Thyroid gland (tissue), 4 donors: ENCODE results near the gene IL17RA. TPM values are rescaled to one million over a fixed set of nuclear protein-coding genes. Genes with fewer than 3 reads are reported as not detected.
A peak's percentile ranks its signal among the peaks of the same experiment; 100 is the strongest.
"Not testable (repeated sequence)": the region's sequence is repeated elsewhere in the genome, so short reads cannot be mapped to it uniquely, and the experiment has no call there.

Source experiments
- DNase-seq, 2 donors: peaks; one replicate each; pipeline ENCODE4 v3.0.0-alpha.2; 2019
- H3K27ac ChIP-seq, 3 donors: fragments of 200-600 bp; sonication (generic); 1 replicate in 2 of 3; 2 replicates in 1 of 3; pipeline ENCODE4 v1.5.1; 2016 to 2019; ENCODE audit warnings: mild to moderate bottlenecking in 1 of 3, moderate library complexity in 1 of 3
- H3K27me3 ChIP-seq: fragments of 200-600 bp; sonication (generic); one replicate; pipeline ENCODE4 v1.5.1; 2019
- H3K36me3 ChIP-seq, 2 donors: fragments of 200-600 bp; sonication (generic); one replicate each; pipeline ENCODE4 v1.5.1; 2016 to 2019
- H3K4me1 ChIP-seq, 2 donors: fragments of 200-600 bp; sonication (generic); one replicate each; pipeline ENCODE4 v1.5.1; 2017 to 2019
- H3K4me3 ChIP-seq, 3 donors: fragments of 200-600 bp; sonication (generic); replicated peaks in 1 of 3; 1 replicate in 2 of 3; 2 replicates in 1 of 3; pipeline ENCODE4 v1.5.1; 2016; ENCODE audit warnings: mild to moderate bottlenecking in 1 of 3
- H3K9me3 ChIP-seq: fragments of 200-600 bp; sonication (generic); one replicate; pipeline ENCODE4 v1.5.1; 2017
- POLR2A ChIP-seq, 2 donors: fragments of 450-650 bp; IDR thresholded peaks; one replicate each; pipeline ENCODE4 v1.6.1; 2017; ENCODE audit warnings: antibody characterized with exemption in 2 of 2, mild to moderate bottlenecking in 2 of 2, moderate library complexity in 1 of 2
- WGBS, 2 donors: methylation state at CpG; one replicate each; pipeline ENCODE4 v1.1.5; 2017; 5-methylcytosine and 5-hydroxymethylcytosine counted together
- intact Hi-C: fragments of 100-400 bp; cut with DNase I; formaldehyde crosslinking; loops from one replicate; pipeline ENCODE4 v1.15.1; 2023
- total RNA-seq, 4 donors: library from RNA; depleted of rRNA; stranded (reverse); fragments of >200 nt; gene quantifications; one replicate each; pipeline ENCODE4 v1.2.3, GENCODE V29; 2016
- TF ChIP-seq, protein P1 (sequence below), 6 experiments: fragments of 200-600 bp in 3 of 6; fragments of 450-650 bp in 3 of 6; sonication (generic) in 3 of 6; IDR thresholded peaks; one replicate each; pipeline ENCODE4 v1.5.1; 2016 to 2019; ENCODE audit warnings: antibody characterized with exemption in 6 of 6, mild to moderate bottlenecking in 2 of 6, inconsistent platforms in 1 of 6, moderate library complexity in 1 of 6

The IL17RA gene, protein sequence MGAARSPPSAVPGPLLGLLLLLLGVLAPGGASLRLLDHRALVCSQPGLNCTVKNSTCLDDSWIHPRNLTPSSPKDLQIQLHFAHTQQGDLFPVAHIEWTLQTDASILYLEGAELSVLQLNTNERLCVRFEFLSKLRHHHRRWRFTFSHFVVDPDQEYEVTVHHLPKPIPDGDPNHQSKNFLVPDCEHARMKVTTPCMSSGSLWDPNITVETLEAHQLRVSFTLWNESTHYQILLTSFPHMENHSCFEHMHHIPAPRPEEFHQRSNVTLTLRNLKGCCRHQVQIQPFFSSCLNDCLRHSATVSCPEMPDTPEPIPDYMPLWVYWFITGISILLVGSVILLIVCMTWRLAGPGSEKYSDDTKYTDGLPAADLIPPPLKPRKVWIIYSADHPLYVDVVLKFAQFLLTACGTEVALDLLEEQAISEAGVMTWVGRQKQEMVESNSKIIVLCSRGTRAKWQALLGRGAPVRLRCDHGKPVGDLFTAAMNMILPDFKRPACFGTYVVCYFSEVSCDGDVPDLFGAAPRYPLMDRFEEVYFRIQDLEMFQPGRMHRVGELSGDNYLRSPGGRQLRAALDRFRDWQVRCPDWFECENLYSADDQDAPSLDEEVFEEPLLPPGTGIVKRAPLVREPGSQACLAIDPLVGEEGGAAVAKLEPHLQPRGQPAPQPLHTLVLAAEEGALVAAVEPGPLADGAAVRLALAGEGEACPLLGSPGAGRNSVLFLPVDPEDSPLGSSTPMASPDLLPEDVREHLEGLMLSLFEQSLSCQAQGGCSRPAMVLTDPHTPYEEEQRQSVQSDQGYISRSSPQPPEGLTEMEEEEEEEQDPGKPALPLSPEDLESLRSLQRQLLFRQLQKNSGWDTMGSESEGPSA
- 10 to 100 TPM; 10.3 to 19.1 (median 15.5) TPM for total RNA-seq

DNA sequence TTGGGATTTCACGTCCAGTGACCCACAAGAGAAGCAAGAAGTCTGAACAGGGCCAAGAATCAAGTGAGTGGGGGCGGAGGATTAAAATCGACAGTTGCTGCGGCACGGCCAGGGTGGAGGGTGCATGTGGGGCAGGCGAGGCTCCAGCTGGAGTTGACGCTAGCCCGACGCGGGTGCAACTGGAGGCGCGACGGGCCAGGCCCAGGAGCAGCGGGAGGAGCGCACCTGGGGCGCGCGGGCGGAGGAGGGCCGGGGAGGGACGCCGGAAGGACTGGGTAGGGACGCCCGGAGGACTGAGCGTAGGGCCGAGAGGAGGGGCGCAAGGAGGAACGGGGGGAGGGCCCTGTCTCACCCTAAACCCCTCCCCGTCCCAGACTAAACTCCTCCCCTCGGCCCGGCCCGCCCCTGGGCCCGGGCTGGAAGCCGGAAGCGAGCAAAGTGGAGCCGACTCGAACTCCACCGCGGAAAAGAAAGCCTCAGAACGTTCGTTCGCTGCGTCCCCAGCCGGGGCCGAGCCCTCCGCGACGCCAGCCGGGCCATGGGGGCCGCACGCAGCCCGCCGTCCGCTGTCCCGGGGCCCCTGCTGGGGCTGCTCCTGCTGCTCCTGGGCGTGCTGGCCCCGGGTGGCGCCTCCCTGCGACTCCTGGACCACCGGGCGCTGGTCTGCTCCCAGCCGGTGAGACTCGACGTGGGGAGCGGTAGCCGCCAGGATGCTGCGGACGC lies at the start of gene IL17RA:
TSS of gene IL17RA (plus strand) at position 447 of the 723 bp plus-strand sequence. CDS start at position 539, 92 bp downstream.
- H3K36me3 ChIP-seq = no peaks in the 10 kb centered on the region
- intact Hi-C loops = no loop called here
- TF ChIP-seq, protein P1, sequence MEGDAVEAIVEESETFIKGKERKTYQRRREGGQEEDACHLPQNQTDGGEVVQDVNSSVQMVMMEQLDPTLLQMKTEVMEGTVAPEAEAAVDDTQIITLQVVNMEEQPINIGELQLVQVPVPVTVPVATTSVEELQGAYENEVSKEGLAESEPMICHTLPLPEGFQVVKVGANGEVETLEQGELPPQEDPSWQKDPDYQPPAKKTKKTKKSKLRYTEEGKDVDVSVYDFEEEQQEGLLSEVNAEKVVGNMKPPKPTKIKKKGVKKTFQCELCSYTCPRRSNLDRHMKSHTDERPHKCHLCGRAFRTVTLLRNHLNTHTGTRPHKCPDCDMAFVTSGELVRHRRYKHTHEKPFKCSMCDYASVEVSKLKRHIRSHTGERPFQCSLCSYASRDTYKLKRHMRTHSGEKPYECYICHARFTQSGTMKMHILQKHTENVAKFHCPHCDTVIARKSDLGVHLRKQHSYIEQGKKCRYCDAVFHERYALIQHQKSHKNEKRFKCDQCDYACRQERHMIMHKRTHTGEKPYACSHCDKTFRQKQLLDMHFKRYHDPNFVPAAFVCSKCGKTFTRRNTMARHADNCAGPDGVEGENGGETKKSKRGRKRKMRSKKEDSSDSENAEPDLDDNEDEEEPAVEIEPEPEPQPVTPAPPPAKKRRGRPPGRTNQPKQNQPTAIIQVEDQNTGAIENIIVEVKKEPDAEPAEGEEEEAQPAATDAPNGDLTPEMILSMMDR (IDR thresholded peaks at IDR 0.05) = no peak
- TF ChIP-seq POLR2A (IDR thresholded peaks at IDR 0.05) = peak in 1 of 2 donors; percentile 81
- peak within 1 kb of the TSS; percentile 48 to 87 (median 49) for H3K27ac ChIP-seq
- H3K4me1 ChIP-seq = peaks cover 5 to 11% of the 10 kb centered on the region in 2 donors
- peak; percentile 90 to 92 for DNase-seq
- peak within 1 kb of the TSS; percentile 55 to 100 (median 91) for H3K4me3 ChIP-seq
- H3K9me3 ChIP-seq = no peaks in the 10 kb centered on the region
- 0 to 3% methylated on average over 10 to 20 of the region's 68 CpGs for WGBS, 2 donors
- no peaks in the 10 kb centered on the region for H3K27me3 ChIP-seq

DNA sequence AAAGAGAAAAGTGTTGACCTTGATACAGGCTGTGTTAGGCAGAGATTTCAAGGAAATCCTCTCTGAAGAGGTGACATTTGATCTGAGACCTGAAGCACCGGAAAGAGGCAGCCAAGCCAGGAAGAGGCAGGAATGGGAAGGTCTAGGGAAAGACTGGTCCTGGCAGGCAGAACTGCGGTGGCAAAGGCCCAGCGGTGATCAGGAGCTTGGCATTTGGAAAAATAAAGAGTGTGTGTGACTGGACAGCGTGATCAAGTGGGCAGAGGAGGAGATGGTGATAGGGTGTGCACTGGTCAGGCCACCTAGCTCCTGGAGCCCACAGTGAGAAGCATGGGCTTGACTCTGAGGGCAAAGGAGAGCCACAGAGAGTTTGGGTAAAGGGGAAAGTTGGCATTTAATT lies 49.6 kb upstream of the IL17RA start:
- DNase-seq = peak; percentile 66 to 86
- H3K9me3 ChIP-seq = no peaks in the 10 kb centered on the region
- H3K36me3 ChIP-seq = no peaks in the 10 kb centered on the region
- H3K4me3 ChIP-seq = no peak overlapping the region
- peaks cover 3 to 8% of the 10 kb centered on the region in 2 donors for H3K4me1 ChIP-seq
- 30 to 53% methylated on average over 4 of the region's 4 CpGs for WGBS, 2 donors
- intact Hi-C loops = no loop called here
- no peak overlapping the region for H3K27ac ChIP-seq
- no peaks in the 10 kb centered on the region for H3K27me3 ChIP-seq
- TF ChIP-seq, protein P1 (IDR thresholded peaks at IDR 0.05) = no peak
- peak in 1 of 2 donors; percentile 35 for TF ChIP-seq POLR2A (IDR thresholded peaks at IDR 0.05)

DNA sequence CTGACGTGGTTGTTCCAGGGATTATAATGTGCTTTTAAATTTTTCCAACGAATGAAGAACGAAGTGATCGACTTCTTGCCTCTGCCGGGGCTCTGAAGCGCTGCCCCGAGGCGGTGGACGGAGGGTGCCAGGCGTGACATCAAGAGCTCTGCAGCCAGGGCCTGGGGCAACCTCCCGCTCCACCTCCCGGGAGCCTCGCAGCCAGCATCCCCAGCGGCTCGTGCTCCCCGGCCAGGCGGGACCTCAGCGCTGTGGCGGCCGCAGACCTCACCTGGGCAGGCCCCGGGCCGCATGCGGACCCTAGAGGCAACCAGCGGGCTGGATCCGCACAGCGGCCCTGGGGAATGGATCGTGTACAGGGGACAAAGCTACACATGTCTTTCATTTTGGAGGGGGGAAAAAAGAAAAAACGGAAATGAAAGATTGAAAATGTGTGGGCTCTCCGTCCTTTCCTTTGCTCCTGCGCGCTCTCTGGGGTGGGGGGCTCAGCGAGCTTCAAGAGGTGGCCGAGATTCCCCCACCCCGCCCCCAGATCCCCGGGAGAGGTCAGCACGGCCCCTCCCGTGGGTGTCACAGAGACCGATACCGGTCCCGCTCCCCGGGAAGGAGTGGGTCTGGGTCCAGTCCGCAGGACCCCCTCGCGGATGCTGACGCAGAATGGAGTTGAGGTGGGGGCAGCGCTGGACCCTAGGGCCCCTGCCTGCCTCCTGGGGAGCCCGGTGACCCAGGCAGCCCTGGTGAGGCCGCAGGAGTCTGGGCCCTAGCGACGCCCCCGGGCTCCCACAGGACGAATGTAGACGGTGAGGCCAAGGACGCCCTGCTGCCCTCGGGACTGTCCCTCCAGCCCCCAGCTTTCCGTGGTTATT lies 48.6 kb upstream of the IL17RA start:
- H3K27ac ChIP-seq, intact Hi-C loops, H3K36me3 ChIP-seq, H3K9me3 ChIP-seq, H3K4me1 ChIP-seq, H3K27me3 ChIP-seq: not testable (repeated sequence)
- H3K4me3 ChIP-seq = peak overlapping the region in 1 of 3 donors; percentile 26
- DNase-seq = peak; percentile 20 to 41
- 28 to 33% methylated on average over 40 to 42 of the region's 56 CpGs for WGBS, 2 donors

DNA sequence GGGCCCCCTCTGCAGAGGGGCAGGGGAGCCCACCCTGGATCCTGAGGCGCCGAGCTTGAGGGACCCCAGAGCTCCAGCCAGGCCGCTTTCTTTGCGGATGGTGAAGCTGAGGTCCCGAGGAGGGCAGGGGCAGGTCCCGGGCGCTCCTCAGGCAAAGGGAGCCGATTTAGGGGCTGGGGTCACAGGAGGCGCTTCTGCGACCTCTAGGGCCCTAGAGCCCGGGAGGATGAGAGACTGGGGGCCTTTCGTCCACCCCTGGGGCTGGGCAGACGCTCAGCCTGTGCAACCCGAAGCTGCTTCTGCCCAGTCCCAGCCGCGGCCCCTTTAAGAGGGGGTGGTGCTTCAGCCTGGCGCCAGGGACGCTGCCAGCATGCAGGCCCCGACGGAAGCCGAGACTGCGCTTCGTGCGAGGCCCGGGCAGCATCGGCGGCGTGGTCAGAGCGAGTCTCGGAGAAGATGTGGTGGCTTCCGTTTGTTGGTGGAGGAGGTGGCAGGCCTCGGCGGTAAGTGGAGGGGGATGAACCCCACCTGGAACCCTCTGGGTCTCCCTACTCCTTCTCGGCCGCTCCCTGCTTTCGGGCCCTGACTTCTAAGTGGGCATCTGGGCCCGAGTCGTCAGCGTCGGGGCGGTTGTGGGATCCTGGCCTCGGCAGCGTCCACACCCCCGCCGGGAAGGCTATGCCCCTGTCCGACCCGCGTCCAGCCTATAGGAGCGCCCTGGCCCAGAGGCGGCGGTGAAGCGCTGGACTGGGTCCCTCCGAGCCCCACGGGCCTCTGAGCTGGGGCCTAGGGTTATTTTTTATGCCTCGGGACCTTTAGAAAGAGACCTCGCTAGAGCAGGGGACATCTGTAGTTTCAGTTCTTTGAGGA lies 47.7 kb upstream of the IL17RA start:
- DNase-seq, H3K27me3 ChIP-seq, H3K27ac ChIP-seq, intact Hi-C loops, H3K9me3 ChIP-seq, H3K4me1 ChIP-seq, H3K36me3 ChIP-seq: not testable (repeated sequence)
- peak overlapping the region in 1 of 3 donors; percentile 26 for H3K4me3 ChIP-seq
- 46 to 60% methylated on average over 2 to 20 of the region's 56 CpGs for WGBS, 2 donors

DNA sequence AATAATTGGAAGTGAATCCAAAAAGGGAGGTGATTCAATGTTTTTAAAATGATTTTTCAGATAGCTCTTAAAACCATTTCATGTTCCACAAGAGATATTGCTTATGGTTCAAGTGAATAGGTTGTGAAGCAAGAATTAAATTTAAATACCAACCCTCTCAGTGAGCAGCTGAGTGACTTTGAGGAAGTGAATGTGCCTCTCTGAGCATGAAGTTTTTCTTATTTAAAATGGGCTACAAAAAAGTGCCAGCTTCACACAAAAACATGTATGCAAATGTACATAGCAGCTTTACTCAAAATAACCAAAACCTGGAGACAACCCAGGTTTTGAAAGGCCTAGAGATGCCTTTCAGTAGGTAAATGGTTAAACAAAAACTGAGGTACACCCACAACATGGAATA lies 41.3 kb upstream of the IL17RA start:
- DNase-seq = no peak
- intact Hi-C loops = no loop called here
- no peaks in the 10 kb centered on the region for H3K9me3 ChIP-seq
- H3K4me1 ChIP-seq = no peaks in the 10 kb centered on the region
- H3K27ac ChIP-seq = no peak overlapping the region
- H3K4me3 ChIP-seq = no peak overlapping the region
- no peak for TF ChIP-seq POLR2A (IDR thresholded peaks at IDR 0.05)
- TF ChIP-seq, protein P1 (IDR thresholded peaks at IDR 0.05) = no peak
- no peaks in the 10 kb centered on the region for H3K27me3 ChIP-seq
- no peaks in the 10 kb centered on the region for H3K36me3 ChIP-seq
